ENCODE results near the gene UNC5B. TPM values are rescaled to one million over a fixed set of nuclear protein-coding genes. Genes with fewer than 3 reads are reported as not detected.
A peak's percentile ranks its signal among the peaks of the same experiment; 100 is the strongest.

Gene UNC5B
- polyA plus RNA-seq, 1 donor (not counting 4 experiments of a cell fraction or from before 2014, with no cell fraction given), result 1.1 TPM

- TF ChIP-seq EZH2 (IDR thresholded peaks at IDR 0.05; ENCODE audit: low read length) (no peak), CTCF (optimal IDR thresholded peaks at IDR 0.05 in 1 of 3, IDR thresholded peaks at IDR 0.05 in 1 of 3, conservative IDR thresholded peaks at IDR 0.05 in 1 of 3; ENCODE audit: extremely low read depth in 1 of 3, insufficient read depth in 2 of 3, low read length in 3 of 3) (no peak)
- Histone ChIP-seq H3K4me2 (ENCODE audit: control insufficient read depth, extremely low read depth, insufficient read depth, low read depth, low read length) (peak overlapping the region; percentile 82), H3K4me3 (ENCODE audit: control insufficient read depth in 2 of 3, extremely low read depth in 1 of 3, insufficient read depth in 2 of 3, low read depth in 1 of 3, low read length in 3 of 3) (peak overlapping the region; percentile 56 to 87 (median 69)), H3K9me1 (ENCODE audit: control insufficient read depth, extremely low read depth, insufficient read depth, low read length) (peaks cover 2% of the 10 kb centered on the region), H3K9me3 (ENCODE audit: control insufficient read depth, low read depth, low read length) (no peaks in the 10 kb centered on the region), H2AFZ (ENCODE audit: control insufficient read depth, low read length) (peak overlapping the region; percentile 17), H4K20me1 (ENCODE audit: control insufficient read depth, extremely low read depth, insufficient read depth, low read length) (no peaks in the 10 kb centered on the region), H3K36me3 (ENCODE audit: control insufficient read depth in 2 of 2, extremely low read depth in 1 of 2, insufficient read depth in 2 of 2, low read length in 2 of 2) (no peaks in the 10 kb centered on the region), H3K79me2 (ENCODE audit: control insufficient read depth, insufficient read depth, low read length) (no peaks in the 10 kb centered on the region), H3K4me1 (ENCODE audit: control insufficient read depth, extremely low read depth, insufficient read depth, low read length) (peaks cover 27% of the 10 kb centered on the region), H3K27me3 (ENCODE audit: control insufficient read depth, extremely low read depth, insufficient read depth, low read length) (peaks cover 35% of the 10 kb centered on the region), H3K9ac (ENCODE audit: control insufficient read depth, extremely low read depth, insufficient read depth, low read length) (peak overlapping the region; percentile 72), H3K27ac (ENCODE audit: control insufficient read depth, insufficient read depth, low read length) (no peak overlapping the region)
- no peak for DNase-seq (ENCODE audit: low read depth, low spot score)
- FAIRE-seq, result no peak
- dilution Hi-C loops (cut with MboI; ENCODE audit: extremely low pct_ligation_motif_present, low sequenced_read_pairs), result no loop called here
Measured at GRCh38 chr10:71213761-71214440, 1.5 kb downstream of the UNC5B start.

GRCh38 chr10:71214641-71215559 is 2.5 kb downstream of the UNC5B start:
- Histone ChIP-seq H3K9me1 (ENCODE audit: control insufficient read depth, extremely low read depth, insufficient read depth, low read length) (peaks cover 2% of the 10 kb centered on the region), H4K20me1 (ENCODE audit: control insufficient read depth, extremely low read depth, insufficient read depth, low read length) (no peaks in the 10 kb centered on the region), H3K4me1 (ENCODE audit: control insufficient read depth, extremely low read depth, insufficient read depth, low read length) (peaks cover 26% of the 10 kb centered on the region), H3K4me3 (ENCODE audit: control insufficient read depth in 2 of 3, extremely low read depth in 1 of 3, insufficient read depth in 2 of 3, low read depth in 1 of 3, low read length in 3 of 3) (peak overlapping the region in 1 of 3 experiments; percentile 87), H3K27ac (ENCODE audit: control insufficient read depth, insufficient read depth, low read length) (no peak overlapping the region), H3K79me2 (ENCODE audit: control insufficient read depth, insufficient read depth, low read length) (no peaks in the 10 kb centered on the region), H3K27me3 (ENCODE audit: control insufficient read depth, extremely low read depth, insufficient read depth, low read length) (peaks cover 31% of the 10 kb centered on the region), H2AFZ (ENCODE audit: control insufficient read depth, low read length) (no peak overlapping the region), H3K4me2 (ENCODE audit: control insufficient read depth, extremely low read depth, insufficient read depth, low read depth, low read length) (peak overlapping the region; percentile 82), H3K9me3 (ENCODE audit: control insufficient read depth, low read depth, low read length) (no peaks in the 10 kb centered on the region), H3K36me3 (ENCODE audit: control insufficient read depth in 2 of 2, extremely low read depth in 1 of 2, insufficient read depth in 2 of 2, low read length in 2 of 2) (no peaks in the 10 kb centered on the region), H3K9ac (ENCODE audit: control insufficient read depth, extremely low read depth, insufficient read depth, low read length) (no peak overlapping the region)
- no peak for TF ChIP-seq CTCF (optimal IDR thresholded peaks at IDR 0.05 in 1 of 3, IDR thresholded peaks at IDR 0.05 in 1 of 3, conservative IDR thresholded peaks at IDR 0.05 in 1 of 3; ENCODE audit: extremely low read depth in 1 of 3, insufficient read depth in 2 of 3, low read length in 3 of 3)
- no peak for TF ChIP-seq EZH2 (IDR thresholded peaks at IDR 0.05; ENCODE audit: low read length)
- dilution Hi-C loops (cut with MboI; ENCODE audit: extremely low pct_ligation_motif_present, low sequenced_read_pairs), result no loop called here
- no peak for FAIRE-seq
- DNase-seq (ENCODE audit: low read depth, low spot score), result no peak
